ENCODE measurements around the gene MEGF6.

The MEGF6 gene

DNA sequence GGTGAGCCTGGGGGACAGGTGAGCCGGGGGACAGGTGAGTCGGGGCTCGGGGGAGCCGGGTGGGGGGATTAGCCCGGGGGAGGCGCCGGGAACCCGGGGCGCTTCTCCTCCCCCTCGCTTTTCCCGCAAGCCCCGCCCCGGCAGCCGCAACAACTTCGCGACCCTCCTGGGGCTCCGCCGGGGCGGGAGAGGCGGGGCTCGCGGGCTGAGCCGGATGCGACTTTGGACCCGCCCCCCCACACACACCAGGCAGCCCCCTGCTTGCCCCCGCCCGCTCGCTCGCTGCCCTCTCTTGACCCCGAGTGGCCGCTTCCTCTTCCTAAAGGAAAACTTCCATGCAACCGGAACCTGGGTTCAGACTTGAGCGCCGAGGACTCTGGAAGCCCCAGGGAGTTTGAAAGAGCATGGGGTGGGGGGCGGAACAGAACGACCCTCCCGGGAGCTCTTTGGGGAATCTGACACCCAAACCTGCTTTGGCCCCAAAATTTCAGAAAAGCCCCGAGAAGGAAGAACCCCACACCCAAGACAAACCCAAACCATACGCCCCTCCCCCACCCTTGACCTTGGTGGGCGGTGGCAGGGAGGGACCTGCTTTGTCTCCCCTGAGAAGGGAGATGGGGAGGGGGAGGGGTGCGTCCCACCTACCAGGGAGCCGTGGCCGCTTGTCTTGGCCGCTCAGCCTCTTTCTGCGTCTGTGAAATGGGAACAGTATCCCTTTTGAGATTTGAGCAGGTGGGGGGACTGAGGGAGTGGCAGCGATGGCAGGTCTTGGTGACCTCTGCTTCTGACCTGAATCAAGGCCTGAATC is 156.3 kb downstream of the MEGF6 start:
- no peak for TF ChIP-seq ZNF274 (IDR thresholded peaks at IDR 0.05; ENCODE audit: low read depth, low read length)
- H3K4me3 ChIP-seq (ENCODE audit: low read length), result no peak overlapping the region

DNA sequence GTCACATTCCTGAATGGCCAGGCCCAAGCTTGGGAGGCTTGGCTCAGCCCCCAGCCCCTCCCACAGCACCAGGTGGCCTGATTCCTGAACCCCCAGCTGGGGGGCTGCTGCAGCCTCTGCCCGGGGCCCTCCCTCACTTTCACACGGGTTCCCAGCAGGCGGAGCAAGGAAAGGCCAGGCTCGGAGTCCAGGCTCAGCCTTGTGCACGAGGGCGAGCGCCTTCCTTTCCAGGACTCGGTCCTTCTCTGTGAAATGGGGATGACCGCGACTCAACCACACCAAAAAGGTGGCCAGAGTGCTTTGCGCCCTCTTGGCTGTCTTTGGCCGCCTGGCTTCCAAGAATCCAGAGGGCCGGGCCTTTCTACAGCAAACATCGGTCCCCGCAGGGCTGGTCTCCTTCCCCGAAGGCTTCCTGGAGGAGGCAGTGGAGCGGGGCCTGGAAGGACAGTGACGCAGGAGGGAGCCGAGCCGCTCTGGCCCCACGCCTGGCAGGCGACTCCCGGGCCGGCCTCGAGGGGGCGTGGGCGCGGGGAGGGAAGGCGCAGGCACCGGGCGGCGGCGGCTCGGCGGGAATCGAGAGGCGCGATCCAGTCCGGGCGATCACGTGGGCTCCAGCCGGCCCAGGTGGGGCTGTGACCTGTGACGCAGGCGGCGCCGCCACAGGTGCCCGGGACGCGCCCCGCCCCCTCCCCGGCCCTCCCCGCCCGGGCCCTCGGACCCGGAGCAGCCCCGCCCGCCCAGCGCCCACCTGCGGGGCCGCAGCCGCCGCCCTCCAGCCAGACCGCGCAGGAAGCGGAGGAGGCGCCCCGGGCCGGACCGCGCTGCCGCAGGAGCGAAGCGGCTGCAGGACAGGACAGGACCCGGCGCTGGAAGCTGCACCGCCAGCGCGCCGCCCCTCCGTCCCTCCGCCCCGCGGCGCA is 157.2 kb downstream of the MEGF6 start, which contains the start of gene ARHGEF16:
TSS of gene ARHGEF16 (plus strand) at position 775 of the 920 bp plus-strand sequence. CDS start 8,420 bp downstream, outside the sequence.
- TF ChIP-seq ZNF274 (IDR thresholded peaks at IDR 0.05; ENCODE audit: low read depth, low read length), result no peak
- no peak within 1 kb of the TSS for H3K4me3 ChIP-seq (ENCODE audit: low read length)

DNA sequence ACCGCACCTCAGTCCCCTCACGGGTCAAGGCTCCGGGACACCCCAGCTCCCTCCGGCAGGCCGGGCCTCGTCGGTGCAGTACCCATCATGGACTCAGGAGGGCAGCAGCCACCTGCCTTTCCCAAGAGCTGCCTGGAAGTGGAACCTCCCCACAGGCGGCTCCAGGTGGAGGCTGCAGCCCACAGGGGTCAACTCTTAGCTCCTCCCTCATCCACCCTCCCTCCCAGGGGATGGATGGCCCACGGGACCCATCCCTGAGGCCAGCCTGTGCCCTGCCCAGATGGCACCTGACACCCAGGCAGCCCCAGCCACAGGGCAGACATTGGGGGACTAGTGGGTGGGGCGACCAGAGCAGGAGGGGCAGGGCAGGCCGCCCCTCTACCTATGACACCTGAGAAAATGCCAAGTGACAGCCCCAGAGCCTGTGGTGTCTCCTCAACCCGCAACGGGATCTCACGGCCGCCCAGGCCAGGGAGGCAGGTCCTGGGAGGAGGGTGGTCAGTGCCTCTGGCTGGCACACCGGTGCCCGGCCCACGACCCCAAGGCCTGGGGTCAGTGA is 158.0 kb downstream of the MEGF6 start:
- no peak overlapping the region for H3K4me3 ChIP-seq (ENCODE audit: low read length)
- TF ChIP-seq ZNF274 (IDR thresholded peaks at IDR 0.05; ENCODE audit: low read depth, low read length), result no peak

GRCh38 chr1:3452866-3453175 is 158.5 kb downstream of the MEGF6 start:
- no peak for TF ChIP-seq ZNF274 (IDR thresholded peaks at IDR 0.05; ENCODE audit: low read depth, low read length)
- H3K4me3 ChIP-seq (ENCODE audit: low read length), result no peak overlapping the region

DNA sequence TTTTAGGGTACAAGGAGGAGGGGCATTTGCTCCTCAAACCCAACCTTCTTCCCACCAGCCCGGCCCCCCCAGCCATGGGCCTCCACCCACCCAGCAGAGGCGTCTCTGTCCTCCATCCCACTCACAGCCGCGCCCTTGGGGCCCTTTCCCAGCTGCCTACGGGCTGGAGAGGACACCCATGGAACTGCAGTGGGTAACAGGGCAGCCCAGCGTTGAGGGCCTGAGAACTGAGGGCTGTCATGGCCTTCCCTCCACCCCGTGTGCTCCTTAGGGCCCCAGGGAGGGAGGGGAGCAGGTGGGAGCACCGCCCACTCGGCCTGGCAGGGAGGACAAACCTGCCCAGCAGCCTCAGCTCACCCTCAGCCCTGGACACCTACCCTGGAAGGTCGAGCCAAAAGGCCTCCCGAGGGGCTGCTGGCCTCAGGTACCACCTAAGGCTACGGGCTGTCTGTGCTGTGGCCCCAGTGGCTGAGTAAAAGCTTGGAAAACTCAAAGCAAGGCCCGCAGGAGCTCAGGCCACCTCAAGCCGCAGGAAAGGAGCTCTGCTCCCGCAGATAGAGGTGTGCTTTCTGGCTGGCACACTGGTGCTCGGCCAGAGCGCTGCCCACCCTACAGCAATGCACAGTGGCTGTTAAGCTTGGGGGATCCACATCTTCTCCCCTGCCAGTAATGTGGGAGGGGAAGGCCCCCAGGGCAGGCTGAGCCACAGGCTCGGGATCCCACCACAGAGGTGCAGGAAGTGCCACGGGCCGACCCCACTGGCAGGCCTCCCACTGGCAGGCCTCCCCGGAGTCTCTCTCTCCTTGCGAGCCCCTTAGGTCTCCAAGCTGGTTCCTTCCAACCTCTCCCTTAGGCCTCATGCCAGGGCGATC is 159.1 kb downstream of the MEGF6 start:
- TF ChIP-seq ZNF274 (IDR thresholded peaks at IDR 0.05; ENCODE audit: low read depth, low read length), result no peak
- H3K4me3 ChIP-seq (ENCODE audit: low read length), result no peak overlapping the region

- H3K4me3 ChIP-seq (ENCODE audit: low read length), result no peak overlapping the region
- no peak for TF ChIP-seq ZNF274 (IDR thresholded peaks at IDR 0.05; ENCODE audit: low read depth, low read length)
Measured at GRCh38 chr1:3450983-3451382, 160.3 kb downstream of the MEGF6 start.

GRCh38 chr1:3450202-3450863 is 161.0 kb downstream of the MEGF6 start:
- H3K4me3 ChIP-seq (ENCODE audit: low read length), result no peak overlapping the region
- no peak for TF ChIP-seq ZNF274 (IDR thresholded peaks at IDR 0.05; ENCODE audit: low read depth, low read length)

- TF ChIP-seq ZNF274 (IDR thresholded peaks at IDR 0.05; ENCODE audit: low read depth, low read length), result no peak
Measured at GRCh38 chr1:3444736-3445135, 166.6 kb downstream of the MEGF6 start.

GRCh38 chr1:3444298-3444697 is 167.0 kb downstream of the MEGF6 start:
- no peak overlapping the region for H3K4me3 ChIP-seq (ENCODE audit: low read length)
- no peak for TF ChIP-seq ZNF274 (IDR thresholded peaks at IDR 0.05; ENCODE audit: low read depth, low read length)

More at GRCh38 chr1:3444736-3445135, 166.6 kb downstream of the MEGF6 start:
- no peak overlapping the region for H3K4me3 ChIP-seq (ENCODE audit: low read length)

DNA sequence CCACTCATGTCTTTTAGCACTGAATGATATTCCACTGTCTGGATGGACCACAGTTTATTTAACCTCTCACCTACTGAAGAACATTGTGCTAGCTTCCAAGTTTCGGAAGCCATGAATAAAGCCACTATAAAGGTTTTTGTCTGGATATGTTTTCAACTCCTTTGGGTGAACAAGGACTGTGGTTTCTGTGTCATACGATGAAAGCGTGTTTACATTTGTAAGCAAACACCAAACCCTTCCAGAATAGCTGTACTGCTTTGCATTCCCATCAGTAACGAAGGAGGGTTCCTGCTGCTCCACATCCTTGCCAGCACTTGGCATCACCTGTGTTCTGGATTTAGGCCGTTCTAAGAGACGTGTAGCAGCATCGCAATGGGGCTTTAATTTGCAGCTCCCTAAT is 167.5 kb downstream of the MEGF6 start:
- no peak for TF ChIP-seq ZNF274 (IDR thresholded peaks at IDR 0.05; ENCODE audit: low read depth, low read length)
- H3K4me3 ChIP-seq (ENCODE audit: low read length), result no peak overlapping the region

GRCh38 chr1:3442901-3443300 is 168.4 kb downstream of the MEGF6 start:
- no peak overlapping the region for H3K4me3 ChIP-seq (ENCODE audit: low read length)
- TF ChIP-seq ZNF274 (IDR thresholded peaks at IDR 0.05; ENCODE audit: low read depth, low read length), result no peak

GRCh38 chr1:3442331-3442730 is 169.0 kb downstream of the MEGF6 start:
- no peak for TF ChIP-seq ZNF274 (IDR thresholded peaks at IDR 0.05; ENCODE audit: low read depth, low read length)
- H3K4me3 ChIP-seq (ENCODE audit: low read length), result no peak overlapping the region

DNA sequence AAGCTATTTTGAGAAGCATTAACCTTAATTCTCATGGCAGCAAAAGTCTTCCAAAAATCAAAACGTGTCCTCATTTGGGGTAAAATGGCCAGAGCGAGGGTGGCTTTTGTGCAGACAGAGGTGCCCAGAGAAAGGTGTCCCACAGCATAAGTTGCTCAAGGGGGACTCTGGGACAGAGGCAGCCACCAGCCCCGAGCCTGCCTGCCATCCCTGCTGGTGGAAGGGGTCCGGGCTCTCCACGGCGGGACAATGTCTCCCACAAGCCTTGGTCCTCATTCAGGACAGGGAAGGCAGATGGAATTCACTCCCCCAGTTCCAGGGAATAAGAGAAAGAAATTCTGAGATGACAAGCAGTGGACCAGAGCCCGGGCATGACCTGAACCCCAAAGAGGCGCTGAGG is 169.4 kb downstream of the MEGF6 start:
- H3K4me3 ChIP-seq (ENCODE audit: low read length), result no peak overlapping the region
- TF ChIP-seq ZNF274 (IDR thresholded peaks at IDR 0.05; ENCODE audit: low read depth, low read length), result no peak

All from GM08714 (cell line).